ENCODE data around the gene EML6.

DNA sequence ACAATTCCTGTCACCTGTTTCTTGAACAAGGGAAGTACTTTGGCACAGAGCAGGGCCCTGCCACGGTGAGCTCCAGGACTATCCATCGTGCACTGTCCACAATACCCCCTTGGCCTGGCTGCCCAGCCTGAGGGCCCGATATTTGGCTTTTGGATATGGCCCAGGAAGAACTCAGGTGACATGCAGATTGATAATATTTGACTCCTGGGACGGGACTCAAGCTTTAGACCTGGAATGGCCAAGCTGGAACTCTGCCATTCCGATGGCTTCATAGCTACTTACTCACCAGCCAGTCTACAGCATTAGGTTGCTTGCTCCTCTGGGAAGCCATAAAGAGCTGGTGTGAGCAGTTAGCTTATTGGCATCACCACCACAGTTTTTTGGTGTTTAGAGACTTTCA, 26.6 kb downstream of the EML6 start:
- TF ChIP-seq TAF1 (IDR thresholded peaks at IDR 0.05; ENCODE audit: borderline replicate concordance, insufficient read depth, low read length) (no peak), POLR2AphosphoS5 (IDR thresholded peaks at IDR 0.05; ENCODE audit: low read depth, low read length) (no peak), SIN3A (IDR thresholded peaks at IDR 0.05; ENCODE audit: borderline replicate concordance, insufficient read depth, low read length) (no peak)
